AG09309 (cell line): ENCODE results near the gene IFI27L2.

Experiments
- DNase-seq: peaks from one replicate; pipeline ENCODE4 v3.0.0-alpha.2; 2010; ENCODE audit warnings: low read depth
- H3K4me3 ChIP-seq: 2 replicates; pipeline ENCODE4 v1.5.1; 2011; ENCODE audit warnings: mild to moderate bottlenecking, low read depth, low read length, moderate library complexity; ENCODE audit not compliant: control insufficient read depth
- TF ChIP-seq, protein P1 (sequence below): IDR thresholded peaks from 2 replicates; pipeline ENCODE4 v1.5.1; 2011; ENCODE audit warnings: mild to moderate bottlenecking, low read depth, low read length, inconsistent platforms; ENCODE audit not compliant: insufficient read depth, control insufficient read depth; ENCODE audit errors: missing control alignments

IFI27L2 gene

GRCh38 chr14:94126800-94127199 lies 2.6 kb downstream of the IFI27L2 start:
- DNase-seq, result no peak
- TF ChIP-seq, protein P1, sequence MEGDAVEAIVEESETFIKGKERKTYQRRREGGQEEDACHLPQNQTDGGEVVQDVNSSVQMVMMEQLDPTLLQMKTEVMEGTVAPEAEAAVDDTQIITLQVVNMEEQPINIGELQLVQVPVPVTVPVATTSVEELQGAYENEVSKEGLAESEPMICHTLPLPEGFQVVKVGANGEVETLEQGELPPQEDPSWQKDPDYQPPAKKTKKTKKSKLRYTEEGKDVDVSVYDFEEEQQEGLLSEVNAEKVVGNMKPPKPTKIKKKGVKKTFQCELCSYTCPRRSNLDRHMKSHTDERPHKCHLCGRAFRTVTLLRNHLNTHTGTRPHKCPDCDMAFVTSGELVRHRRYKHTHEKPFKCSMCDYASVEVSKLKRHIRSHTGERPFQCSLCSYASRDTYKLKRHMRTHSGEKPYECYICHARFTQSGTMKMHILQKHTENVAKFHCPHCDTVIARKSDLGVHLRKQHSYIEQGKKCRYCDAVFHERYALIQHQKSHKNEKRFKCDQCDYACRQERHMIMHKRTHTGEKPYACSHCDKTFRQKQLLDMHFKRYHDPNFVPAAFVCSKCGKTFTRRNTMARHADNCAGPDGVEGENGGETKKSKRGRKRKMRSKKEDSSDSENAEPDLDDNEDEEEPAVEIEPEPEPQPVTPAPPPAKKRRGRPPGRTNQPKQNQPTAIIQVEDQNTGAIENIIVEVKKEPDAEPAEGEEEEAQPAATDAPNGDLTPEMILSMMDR, result no peak
- no peak overlapping the region for H3K4me3 ChIP-seq

DNA sequence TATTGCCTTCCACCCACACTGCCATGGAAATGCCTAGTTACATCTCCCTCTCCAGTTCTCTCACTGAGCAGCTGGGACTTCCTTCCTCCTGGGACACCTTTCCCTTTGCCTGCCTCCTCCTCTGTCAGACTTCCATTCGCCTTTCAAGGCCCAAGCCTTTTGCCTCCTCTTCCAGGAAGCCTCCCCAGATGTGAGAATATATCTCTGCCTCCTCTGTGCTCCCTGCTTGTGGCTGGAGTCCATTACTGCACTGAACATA lies 3.1 kb downstream of the IFI27L2 start:
- no peak for DNase-seq
- H3K4me3 ChIP-seq, result no peak overlapping the region
- TF ChIP-seq, protein P1, result no peak

GRCh38 chr14:94125659-94126418 lies 3.6 kb downstream of the IFI27L2 start:
- no peak overlapping the region for H3K4me3 ChIP-seq
- TF ChIP-seq, protein P1, result no peak
- no peak for DNase-seq

DNA sequence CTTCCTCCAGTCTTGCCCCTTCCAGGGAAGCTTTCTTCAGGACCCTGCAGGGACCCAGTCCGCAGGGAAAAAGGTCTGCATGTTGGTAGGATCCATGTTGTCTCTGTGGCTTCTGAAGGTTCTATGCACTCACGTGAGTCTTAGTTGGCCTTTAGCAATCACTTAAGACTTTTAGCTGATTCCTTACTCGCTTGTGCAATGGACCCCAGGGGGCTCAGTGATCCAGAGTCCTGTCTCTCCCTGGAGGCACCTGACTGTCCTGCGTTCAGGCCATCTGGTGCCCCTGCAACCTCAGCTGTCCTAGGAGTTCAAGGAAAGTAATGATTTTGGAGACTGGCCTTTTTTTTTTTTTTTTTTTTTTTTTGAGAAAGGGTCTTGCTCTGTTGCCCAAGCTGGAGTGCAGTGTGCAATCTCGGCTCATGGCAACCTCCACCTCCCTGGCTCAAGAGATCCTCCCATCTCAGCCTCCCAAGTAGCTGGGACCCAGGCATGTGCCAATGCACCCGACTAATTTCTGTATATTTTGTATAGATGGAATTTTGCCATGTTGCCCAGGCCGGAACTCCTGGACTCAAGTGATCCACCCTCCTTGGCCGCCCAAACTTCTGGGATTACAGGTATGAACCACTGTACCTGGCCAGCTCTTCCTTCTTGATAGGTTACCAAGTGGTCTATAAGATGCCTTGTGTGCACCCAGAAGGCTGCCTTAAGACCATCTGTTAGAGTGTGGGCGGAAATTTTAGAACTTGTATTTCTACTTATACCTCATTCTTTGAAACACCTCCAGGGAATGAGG lies 4.6 kb downstream of the IFI27L2 start:
- H3K4me3 ChIP-seq, result no peak overlapping the region
- TF ChIP-seq, protein P1, result no peak
- DNase-seq, result no peak

GRCh38 chr14:94123868-94124267 lies 5.5 kb downstream of the IFI27L2 start:
- DNase-seq, result no peak
- TF ChIP-seq, protein P1, result no peak
- H3K4me3 ChIP-seq, result no peak overlapping the region

DNA sequence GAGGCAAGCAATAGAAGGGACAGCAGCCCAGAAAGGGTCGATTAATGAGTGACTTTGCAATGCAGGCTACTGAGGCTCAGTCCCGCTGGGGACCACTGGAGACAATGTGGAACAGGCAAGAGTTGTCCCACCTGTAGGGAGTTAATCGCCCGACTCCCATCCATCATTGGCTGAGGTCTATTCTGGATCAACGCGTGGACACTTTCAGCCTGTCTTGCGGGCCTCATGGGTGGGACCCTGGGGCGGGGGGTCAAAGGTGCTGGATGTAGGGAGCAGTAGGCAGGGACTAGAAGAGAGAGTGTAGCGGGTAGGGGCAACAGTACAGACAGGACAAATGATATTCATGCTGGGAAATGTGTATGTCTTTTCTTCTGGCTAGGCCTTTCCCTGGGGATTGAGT lies 6.1 kb downstream of the IFI27L2 start:
- no peak for DNase-seq
- TF ChIP-seq, protein P1, result no peak
- H3K4me3 ChIP-seq, result no peak overlapping the region
